Measurements from ENCODE around the gene IRF2BPL.

Gene IRF2BPL

DNA sequence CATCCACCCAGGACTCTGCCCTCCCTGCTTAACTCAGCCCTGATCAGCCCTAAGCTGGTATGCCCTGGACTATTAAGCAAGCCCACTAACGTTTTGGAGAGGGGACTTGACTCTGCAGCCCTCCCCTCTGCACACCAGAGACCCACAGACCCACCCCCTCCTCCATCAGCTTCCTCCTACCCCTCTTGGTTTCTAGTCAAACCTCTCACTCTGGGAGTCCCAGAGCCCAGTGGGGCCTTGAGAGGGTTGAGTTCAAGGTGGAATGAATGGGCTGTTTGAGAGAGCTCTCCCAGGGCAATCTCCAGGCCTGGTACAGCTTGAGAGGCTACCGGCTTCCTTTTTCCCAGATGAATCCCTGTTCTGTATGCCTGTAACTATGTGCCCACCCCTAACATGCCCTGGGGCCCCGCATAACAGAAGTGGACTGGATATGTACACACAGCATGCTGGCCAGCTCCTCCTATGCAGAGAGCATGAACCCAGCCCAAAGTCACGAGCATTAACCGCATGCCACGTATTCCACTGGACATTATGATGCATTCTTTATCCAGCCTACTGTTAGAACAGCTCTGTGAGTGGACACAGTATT lies 43.6 kb downstream of the IRF2BPL start:
- DNase-seq = no peak

DNA sequence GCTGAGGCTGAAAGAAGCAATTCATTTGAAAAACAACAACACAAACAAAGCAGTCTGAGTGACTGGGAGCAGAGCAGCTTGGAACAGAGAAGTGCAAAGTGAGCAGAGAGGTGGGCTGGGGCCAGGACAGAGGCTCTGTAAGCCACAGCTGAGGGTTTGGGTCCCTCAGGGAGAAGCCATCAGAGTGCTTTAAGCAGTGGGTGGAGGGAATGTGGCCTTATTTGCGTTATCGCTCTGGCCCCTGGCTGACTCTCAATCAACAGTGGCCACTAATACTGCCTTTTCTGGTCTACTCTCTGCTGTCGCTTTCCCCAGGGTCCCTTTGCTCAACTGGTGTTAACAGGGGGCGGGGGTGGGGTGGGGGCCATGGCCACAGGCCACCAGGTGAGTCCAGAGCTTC lies 44.2 kb downstream of the IRF2BPL start:
- DNase-seq = no peak

- DNase-seq = no peak
These were observed 46.8 kb downstream of the IRF2BPL start for GRCh38 chr14:76981670-76982069.

GRCh38 chr14:76977793-76978720 lies 50.5 kb downstream of the IRF2BPL start:
- DNase-seq = peak; percentile 55

GRCh38 chr14:76976240-76977005 lies 52.1 kb downstream of the IRF2BPL start:
- no peak for DNase-seq

DNA sequence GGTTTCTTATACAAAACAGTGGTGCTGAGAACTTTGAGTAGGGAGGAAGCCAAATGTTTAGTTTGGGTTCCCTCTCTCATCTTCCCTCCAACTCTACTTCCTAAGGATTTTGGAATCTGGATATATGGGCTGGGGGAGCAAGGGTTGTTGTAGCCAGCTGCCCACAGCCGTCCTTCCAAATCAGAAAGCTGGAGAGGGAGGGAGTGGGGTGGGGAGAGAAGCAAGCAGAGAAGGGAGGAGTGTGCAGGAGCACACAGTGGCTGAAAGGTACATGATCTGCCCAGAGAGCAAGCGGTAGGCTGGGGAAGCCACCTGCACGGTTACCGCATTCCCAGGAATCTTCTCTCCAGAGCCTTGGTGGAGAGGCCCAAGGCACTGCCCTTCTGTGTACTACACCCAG lies 52.7 kb downstream of the IRF2BPL start:
- no peak for DNase-seq

- no peak for DNase-seq
These were observed 53.5 kb downstream of the IRF2BPL start for GRCh38 chr14:76975051-76975450.

Data from activated effector memory CD4-positive, alpha-beta T cell treated with Interleukin-2 at 50 U/mL for 16 hours (primary cell).